GM19240 (cell line): ENCODE results near the gene NEU4.
"Not testable (repeated sequence)": the region's sequence is repeated elsewhere in the genome, so short reads cannot be mapped to it uniquely, and the experiment has no call there.

Experiments
- DNase-seq: peaks from one replicate; pipeline ENCODE4 v3.0.0; 2011; ENCODE audit warnings: low spot score; ENCODE audit not compliant: insufficient read length

The NEU4 gene

GRCh38 chr2:241808721-241809382, at the start of gene NEU4:
Gene NEU4 (plus strand): TSS chr2:241809193. CDS start chr2:241814485, 5,292 bp downstream.
- DNase-seq = no peak

GRCh38 chr2:241759893-241760292, 49.1 kb upstream of the NEU4 start:
- not testable (repeated sequence) for DNase-seq

- no peak for DNase-seq
Measured at GRCh38 chr2:241760301-241760771, 48.7 kb upstream of the NEU4 start.

GRCh38 chr2:241762321-241762932, 46.6 kb upstream of the NEU4 start:
- DNase-seq = no peak

DNA sequence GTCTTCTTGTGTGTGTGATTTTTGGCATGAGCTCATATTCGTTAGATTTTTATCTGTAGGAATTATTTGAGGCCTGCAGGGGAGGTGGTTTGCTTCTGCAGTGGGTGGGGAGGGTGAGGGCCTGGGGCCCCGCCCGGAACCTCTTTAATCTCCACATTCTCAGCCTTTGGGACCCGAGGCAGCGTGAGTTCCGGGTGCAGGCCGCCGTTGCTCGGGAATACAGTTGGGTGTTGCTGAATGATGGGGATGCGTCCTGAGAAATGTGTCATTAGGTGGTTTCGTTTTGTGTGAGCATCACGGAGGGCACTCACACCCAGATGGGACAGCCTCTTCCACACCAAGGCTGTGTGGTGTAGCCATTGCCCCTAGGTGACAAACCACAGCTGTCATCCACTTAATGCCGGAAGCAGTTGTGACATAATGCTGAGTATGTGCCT, 46.0 kb upstream of the NEU4 start:
- DNase-seq = no peak

GRCh38 chr2:241763551-241764274, 45.3 kb upstream of the NEU4 start:
- no peak for DNase-seq

DNA sequence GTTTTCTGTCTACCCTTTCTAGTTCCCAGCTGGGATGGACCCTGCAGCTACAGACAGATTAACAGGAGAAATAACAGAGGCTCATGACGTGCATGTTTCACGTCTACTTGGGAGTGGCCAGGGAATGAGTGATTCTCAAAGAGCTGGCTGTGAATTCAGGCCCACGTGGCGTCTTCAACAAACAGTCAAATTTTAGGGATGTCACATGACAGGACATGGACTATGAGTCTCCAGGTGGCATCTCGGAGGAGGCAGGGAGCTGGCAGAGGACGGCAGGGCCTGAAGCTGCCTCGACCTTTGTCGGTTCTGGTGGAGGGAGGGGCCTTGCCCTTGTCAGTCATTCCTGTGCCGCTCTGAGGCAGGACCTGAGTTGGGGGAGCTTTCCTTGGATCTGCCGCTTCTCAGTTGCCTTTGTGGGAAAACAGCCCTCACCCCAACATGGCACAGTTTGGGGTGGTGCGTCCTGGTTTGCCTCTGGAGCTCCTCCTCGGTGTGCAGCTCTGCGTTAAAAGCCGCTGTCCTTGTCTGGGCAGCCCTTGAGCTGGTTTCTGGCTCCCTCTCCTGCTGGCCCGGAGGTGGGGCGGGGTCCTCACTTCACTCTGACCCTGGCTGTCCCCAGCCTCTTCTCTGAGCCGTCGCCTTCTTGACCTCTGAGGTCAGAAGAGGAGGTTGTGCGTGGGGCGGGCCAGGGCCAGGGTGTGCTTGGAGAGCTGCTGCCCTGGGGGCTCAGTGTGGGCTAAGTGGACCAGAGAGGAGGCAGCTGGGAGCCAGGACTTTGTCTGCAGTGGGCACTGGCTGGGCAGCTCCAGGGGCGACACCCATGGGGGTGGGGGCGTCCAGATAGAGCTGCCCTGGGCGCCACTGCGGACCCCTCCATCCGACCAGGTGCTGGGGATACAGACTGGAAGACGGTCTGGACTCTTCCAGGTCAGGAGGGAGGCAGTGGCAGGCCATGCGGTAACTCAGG, 44.4 kb upstream of the NEU4 start:
- DNase-seq = no peak

DNA sequence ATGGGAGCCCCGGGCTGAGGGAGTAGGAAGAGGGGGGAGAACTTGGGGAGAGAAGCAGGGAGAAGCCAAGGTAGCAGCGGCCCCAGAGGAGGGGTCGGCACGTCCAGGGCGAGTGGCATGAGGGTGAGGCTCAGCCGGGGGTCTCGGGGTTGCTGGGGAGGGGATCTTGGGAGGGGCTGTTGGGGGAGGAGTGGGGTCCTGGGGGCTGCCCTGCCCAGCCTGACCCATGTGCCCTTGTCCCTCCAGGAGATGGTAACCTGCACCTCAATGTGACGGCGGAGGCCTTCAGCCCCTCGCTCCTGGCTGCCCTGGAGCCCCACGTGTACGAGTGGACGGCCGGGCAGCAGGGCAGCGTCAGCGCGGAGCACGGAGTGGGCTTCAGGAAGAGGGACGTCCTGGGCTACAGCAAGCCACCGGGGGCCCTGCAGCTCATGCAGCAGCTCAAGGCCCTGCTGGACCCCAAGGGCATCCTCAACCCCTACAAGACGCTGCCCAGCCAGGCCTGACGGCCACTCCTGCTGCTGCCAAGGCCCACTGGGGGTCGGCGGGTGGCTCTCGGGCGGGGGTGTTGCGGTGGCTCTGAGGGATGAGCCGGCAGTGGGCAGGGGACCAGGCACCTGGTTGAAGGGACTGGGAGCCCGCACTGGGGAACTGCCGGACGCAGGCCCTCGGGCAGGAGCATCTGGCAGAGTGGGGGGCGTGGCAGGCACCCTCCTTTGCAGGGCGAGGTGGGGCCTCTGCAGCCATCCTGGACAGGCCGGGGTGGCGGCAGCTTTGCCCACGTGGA, 41.3 kb upstream of the NEU4 start:
- no peak for DNase-seq

GRCh38 chr2:241768251-241768711, 40.7 kb upstream of the NEU4 start:
- no peak for DNase-seq

DNA sequence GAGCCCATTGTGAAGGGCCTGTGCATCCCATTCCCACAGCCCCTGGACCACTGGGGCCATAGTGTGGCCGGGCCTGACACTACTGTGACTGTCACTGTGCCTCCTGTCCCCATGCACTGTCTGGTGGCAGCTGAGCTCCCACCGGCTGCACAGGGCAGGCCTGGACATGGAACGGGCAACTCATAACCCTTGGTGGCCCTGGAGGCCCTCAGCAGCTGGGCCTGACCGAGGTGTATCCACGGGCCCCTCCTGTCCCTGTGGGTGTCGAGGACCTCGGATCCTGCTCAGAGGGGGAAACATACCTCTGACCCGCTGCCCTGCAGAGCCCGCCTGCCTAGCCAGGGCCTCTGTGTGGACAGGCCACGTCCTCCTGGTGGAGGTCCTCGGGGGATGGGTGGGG, 40.1 kb upstream of the NEU4 start:
- DNase-seq = no peak

DNA sequence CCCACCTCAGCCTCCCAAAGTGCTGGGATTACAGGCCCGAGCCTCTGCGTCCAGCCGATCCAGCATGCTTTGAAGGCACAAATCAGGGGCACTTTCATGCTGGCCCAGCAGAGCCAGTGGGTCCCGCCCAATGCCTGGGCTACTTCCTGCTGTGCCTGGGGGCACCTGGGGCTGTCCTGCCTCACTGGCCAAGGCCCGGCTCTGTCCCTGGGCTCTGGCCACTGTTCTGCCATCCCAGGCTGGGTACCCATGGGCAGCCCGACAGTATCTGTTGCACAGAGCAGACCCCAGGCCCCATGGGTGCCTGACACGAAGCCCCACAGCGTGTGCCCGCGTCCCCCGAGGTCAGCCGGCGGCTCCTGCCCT, 39.2 kb upstream of the NEU4 start:
- DNase-seq = no peak

DNA sequence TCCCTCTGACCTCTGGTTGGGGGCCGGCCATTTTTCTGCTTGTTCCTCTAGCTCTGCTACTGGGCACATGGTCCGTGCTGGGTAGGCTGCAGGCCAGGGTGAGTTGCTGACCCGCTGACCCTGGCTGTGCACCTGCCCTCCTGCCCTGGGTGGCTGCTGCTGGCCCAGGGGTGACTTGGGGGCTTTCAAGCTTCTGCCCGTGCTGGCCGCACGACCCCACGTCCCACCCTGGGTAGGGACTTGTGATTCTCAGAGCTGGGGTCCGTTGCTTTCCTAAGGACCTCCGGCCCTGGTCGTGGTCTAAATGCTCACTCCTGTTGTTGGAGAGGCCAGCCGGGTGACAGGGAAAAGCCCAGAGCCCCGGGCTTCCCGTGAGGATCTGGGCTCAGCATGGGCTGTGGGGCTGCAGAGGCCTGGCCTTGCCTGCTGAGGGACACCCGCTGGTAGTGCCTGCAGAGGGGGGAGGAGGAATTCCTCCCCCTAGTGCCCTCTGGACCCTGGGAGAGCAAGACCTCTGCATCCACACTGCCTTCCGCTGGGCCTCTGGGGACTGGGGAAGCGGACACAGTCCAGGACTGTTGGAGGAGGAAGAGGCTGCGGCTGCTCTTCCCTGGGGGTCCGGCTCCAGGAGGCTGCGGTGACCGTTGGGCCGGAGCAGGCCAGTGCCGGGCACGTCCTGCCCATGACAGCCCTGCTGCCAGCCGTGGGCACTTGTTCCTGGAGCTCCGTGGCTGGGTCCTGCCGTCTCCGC, 38.6 kb upstream of the NEU4 start:
- DNase-seq = no peak

DNA sequence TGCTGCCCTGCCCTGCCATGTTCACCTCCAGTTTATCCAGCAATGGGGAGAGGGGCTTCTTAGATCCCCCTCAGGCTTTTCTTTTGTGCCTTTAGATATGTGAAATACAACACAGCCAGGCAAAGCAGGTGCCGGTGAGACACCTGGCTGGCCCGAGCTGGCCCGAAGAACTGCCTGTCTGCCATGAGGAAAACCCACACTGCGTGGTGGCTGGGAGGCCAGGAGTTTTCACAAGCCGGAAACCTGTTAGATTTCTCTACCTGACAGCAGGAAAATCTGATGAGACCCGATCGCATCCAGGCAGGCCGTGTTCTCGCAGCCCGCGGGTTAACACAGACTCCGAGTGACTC, 38.1 kb upstream of the NEU4 start:
- DNase-seq = no peak

DNA sequence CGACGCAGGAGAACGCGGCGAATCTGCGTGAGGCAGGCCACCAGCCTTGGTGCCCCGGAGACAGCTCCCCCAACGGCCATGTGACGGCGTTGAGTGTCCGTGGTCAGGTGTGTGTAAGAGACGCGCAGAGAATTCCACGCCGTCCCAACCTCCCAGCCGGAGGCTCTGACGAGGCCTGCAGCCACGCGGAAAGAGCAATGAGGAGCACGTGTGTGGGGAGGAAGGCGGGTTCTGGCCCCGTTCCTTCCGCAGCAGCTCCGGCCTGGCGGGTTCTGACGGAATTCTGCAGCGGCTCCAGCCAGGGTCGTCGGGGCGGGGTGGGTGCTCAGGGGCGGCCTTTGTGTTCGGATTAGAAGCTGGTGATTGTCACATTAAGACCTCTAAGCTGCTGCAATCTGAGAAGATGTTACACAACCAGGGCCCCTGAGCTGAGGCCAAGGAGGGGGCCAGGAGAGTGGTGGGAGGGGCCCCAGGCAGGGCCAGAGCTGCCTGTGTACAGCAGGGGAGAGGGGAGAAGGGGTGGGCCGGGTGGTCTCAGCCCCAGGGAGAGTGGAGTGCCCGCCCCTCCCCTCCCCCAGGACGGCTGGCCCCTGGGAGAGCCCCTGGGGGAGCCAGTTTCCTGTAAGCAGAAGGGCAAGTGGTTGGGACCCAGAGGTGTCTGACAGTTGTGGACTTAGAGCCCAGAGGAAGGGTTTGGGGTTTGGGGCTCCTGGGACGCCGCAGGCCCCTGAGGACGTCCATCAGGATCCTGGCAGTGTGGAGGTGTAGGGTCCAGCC, 37.5 kb upstream of the NEU4 start:
- DNase-seq = no peak

DNA sequence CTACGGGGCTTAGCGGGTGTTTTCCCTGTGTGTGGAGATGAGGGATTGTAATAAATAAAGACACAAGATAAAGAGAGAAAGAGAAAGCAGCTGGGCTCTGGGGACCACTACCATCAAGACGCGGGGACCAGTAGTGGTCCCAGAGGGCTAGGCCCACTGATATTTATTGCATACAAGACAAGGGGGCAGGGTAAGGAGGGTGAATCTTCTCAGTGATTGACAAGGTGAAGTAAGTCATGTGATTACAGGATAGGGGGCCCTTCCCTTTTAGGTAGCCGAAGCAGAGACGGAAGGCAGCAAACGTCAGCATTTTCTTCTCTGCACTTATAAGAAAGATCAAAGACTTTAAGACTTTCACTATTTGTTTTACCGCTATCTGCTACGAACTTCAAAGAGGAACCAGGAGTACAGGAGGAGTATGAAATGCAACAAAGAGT, 36.9 kb upstream of the NEU4 start:
- DNase-seq = no peak

DNA sequence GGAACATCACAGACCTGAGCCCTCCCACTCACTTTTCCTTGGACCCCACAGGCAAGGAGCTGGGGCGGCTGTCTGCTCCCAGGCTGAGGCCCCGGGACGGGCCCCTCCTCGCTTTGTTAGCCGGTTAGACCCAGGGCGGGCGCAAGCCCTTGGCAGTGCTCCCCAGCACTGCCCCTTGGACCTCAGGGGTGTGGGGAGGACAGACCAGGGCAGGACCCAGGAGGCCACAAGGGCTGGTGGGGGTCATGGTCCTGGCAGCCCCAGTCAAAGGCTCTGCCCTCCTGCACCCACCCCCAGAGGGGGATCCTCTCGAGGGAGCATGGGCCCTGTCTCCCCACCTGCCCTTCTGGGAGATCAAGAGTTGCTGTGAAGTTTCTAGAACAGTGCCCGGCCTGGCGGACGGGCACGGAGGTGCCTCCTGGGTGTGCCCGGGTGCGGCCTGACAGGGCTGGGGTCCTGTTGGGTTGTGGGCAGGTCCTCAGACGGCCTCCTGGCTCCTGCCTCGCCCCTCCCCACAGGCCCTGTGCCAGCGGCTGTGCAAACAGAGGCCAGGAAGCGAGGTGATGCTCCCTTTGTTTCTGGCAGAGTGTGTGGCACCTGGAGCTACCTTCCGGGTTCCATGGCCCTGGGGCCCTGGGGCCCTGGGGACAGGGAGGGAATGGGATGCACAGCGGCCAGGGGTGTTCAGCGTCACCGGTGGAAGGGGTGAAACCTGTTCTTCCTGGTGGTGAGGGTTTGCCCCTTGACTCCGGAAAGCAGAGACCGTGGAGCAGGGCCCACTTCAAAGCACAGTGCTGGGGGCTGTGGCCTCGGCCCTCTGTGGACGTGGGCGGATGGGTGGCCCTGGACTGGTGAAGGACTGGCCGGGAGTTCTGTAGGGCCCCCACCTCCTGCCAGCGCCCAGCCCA, 35.2 kb upstream of the NEU4 start:
- DNase-seq = no peak

- DNase-seq = no peak
Measured at GRCh38 chr2:241774419-241775222, 34.4 kb upstream of the NEU4 start.
